ENCODE results near the gene RNF14.

RNF14 gene

DNA sequence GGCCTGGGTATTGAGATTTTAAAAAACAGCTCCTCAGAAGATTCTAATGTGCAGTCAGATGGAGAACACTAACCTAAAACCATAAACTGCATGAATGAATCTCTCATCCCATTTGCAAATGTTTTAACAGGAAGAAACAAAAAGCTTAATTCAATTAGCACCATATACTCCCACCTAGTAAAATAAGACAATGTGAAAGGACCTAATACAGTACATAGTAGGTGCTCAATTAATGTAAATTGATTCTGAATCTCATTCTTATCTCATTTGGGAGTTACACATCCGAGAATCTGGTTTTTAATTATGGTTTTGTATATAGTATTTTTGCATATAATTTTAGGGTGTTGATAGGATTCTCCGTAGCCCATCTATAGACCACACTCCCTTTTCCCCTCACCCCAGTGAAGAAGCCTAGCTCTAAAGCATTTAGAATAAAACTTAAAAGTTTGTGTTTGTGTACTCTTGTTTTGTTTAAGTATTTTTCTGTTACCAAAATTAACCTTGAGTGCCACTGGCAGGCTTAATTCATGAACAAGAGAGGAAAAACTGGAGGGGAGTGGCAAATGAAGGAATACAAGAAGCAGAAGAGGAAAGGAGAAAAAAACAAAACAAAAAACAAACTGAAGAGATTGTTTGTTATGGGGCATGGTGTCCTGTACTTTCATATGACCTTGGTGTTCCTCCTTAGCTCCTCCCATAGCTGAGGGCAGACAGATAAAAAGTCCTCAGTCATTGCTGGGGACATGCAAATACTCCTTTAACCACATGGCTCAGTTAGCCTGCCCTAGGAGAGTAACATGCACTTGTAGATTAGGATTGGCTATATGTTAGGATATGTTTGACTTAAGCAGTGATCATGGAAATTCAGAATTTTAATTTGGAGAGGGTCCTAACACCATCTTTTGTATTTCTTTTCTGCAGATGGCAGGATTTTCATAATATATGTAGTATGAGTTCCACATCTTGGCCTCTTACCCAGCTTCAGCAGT lies 1.2 kb downstream of the RNF14 start:
- ChIA-PET POLR2A (interaction anchor here (0.7 to 1.4 kb wide), 2 partner anchors 47 kb away, joined by 3 to 15 read pairs; partner anchors contain the start of gene DELE1), CTCF (interaction anchor here (0.9 to 6.9 kb wide), 33 partner anchors 8 to 743 kb away, joined by 3 to 145 read pairs (median 6); partner anchors contain the start of genes DELE1, DIAPH1, GNPDA1 and PCDH12)
- TF ChIP-seq, protein P1, sequence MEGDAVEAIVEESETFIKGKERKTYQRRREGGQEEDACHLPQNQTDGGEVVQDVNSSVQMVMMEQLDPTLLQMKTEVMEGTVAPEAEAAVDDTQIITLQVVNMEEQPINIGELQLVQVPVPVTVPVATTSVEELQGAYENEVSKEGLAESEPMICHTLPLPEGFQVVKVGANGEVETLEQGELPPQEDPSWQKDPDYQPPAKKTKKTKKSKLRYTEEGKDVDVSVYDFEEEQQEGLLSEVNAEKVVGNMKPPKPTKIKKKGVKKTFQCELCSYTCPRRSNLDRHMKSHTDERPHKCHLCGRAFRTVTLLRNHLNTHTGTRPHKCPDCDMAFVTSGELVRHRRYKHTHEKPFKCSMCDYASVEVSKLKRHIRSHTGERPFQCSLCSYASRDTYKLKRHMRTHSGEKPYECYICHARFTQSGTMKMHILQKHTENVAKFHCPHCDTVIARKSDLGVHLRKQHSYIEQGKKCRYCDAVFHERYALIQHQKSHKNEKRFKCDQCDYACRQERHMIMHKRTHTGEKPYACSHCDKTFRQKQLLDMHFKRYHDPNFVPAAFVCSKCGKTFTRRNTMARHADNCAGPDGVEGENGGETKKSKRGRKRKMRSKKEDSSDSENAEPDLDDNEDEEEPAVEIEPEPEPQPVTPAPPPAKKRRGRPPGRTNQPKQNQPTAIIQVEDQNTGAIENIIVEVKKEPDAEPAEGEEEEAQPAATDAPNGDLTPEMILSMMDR (IDR thresholded peaks at IDR 0.05; ENCODE audit: control extremely low read depth, extremely low read depth, low read depth, missing control alignments) = no peak
- peak; percentile 78 for DNase-seq (ENCODE audit: extremely low spot score)

DNA sequence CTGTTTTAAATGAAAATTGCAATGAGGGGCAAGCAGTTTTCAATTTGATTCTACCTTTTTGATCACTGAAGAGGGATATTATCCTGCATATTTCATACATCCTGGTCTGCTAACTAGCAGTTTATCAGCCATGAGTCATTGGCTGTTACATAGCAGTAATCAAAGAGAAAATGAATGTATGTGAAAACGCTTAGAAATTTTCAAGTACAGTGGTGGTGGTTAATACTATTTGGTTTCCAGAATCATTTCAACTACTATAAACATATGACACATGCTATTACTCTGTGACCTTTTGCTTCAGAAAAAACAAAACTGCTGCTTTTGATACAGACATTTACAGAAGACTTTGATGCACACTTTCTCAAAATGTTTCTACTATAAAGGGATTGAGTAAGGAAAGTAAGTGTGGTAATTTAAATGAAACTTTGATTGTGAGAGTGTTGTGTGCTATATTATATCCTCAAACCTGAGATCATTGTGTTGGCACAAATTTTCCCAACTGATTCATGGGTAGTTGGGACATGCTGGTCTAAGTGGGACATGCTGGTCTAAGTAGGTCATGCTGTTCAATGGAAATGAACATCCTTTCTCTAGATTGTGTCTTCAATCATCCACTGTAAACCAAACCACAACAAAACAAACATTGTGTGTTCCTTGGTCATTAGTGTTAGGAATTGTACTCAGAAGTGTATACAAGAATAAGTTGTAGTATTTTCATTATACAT lies 5.1 kb downstream of the RNF14 start:
- POLR2A ChIA-PET = no interaction called here
- no peak for DNase-seq (ENCODE audit: extremely low spot score)
- CTCF ChIA-PET = interaction anchor here (6.9 kb wide), 1 partner anchor 17 kb away, joined by 145 read pairs; the partner anchor contains the start of gene PCDH12
- TF ChIP-seq, protein P1 (IDR thresholded peaks at IDR 0.05; ENCODE audit: control extremely low read depth, extremely low read depth, low read depth, missing control alignments) = no peak

DNA sequence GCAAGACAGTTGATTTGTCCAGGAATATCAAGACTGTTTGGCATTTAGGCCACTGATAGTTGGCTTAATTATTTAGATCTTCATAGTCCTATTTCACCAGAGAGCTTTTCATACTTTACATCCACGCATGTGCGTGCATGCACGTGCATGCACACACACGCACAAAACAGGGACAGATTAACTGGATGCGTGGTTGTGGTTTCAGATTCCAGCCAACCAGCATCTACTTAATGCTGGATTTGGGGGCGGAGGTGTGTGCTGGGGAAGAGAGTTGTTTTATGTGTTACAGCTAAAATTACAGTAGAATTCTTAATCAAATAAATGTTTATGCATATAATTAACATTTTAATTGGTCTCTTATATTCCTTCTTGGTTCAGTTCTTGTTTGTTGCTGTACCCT lies 7.3 kb downstream of the RNF14 start:
- POLR2A ChIA-PET = no interaction called here
- CTCF ChIA-PET = interaction anchor here (1.4 to 5.3 kb wide), 6 partner anchors 10 to 49 kb away, joined by 3 to 39 read pairs (median 20); partner anchors contain the start of gene GNPDA1
- TF ChIP-seq, protein P1 (IDR thresholded peaks at IDR 0.05; ENCODE audit: control extremely low read depth, extremely low read depth, low read depth, missing control alignments) = no peak
- no peak for DNase-seq (ENCODE audit: extremely low spot score)

DNA sequence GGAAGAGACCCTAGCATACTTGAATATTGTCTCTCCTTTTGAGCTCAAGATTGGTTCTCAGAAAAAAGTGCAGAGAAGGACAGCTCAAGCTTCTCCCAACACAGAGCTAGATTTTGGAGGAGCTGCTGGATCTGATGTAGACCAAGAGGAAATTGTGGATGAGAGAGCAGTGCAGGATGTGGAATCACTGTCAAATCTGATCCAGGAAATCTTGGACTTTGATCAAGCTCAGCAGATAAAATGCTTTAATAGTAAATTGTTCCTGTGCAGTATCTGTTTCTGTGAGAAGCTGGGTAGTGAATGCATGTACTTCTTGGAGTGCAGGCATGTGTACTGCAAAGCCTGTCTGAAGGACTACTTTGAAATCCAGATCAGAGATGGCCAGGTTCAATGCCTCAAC lies 9.5 kb downstream of the RNF14 start:
- POLR2A ChIA-PET = no interaction called here
- DNase-seq (ENCODE audit: extremely low spot score) = no peak
- CTCF ChIA-PET = interaction anchor here (1.2 to 5.3 kb wide), 7 partner anchors 7 to 314 kb away, joined by 4 to 39 read pairs (median 29); partner anchors contain the start of genes GNPDA1 and RNF14
- TF ChIP-seq, protein P1 (IDR thresholded peaks at IDR 0.05; ENCODE audit: control extremely low read depth, extremely low read depth, low read depth, missing control alignments) = no peak

DNA sequence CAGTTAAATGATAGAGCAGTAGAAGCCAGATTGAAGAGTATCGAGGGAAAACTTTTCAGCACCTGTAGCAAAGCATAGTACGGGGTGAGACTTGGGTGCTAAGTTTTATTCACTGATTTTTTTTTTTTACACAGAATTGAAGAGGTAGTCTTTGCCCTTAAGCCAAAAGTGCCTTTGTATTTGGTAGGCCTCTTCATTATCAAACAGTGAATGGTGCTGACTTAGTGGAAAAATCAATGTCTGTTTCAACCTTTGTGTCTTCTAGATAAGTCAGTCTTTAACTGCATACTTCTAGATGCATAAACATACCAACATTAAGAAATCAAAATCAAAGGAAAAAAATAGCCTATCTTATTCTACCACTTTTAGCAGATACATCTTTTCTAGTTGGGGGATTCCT lies 13.7 kb downstream of the RNF14 start:
- TF ChIP-seq, protein P1 (IDR thresholded peaks at IDR 0.05; ENCODE audit: control extremely low read depth, extremely low read depth, low read depth, missing control alignments) = no peak
- ChIA-PET POLR2A (no interaction called here), CTCF (no interaction called here)
- DNase-seq (ENCODE audit: extremely low spot score) = no peak

DNA sequence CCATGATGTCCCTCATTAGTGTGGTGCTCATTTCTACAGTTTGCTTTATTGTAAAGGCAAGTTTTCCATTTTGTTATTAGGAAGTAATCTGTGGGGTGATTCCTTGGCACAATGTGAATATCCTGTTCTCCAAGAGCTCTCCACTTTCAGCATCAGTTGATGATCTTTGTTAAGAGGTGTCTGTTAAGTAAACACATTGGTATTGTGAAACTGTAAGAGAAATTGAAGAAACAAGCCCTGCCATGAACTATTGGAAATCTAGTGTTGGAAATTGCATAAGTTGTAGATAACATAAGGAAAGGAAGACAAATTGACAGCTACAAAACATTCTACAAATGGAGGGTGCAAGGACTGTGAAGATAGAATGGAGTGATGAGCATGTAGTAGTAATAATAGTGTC lies 17.2 kb downstream of the RNF14 start:
- ChIA-PET CTCF (interaction anchor here (0.8 to 2.9 kb wide), 6 partner anchors 9 to 321 kb away, joined by 3 to 12 read pairs (median 5); partner anchors contain the start of gene RNF14), POLR2A (interaction anchor here (0.6 kb wide), 1 partner anchor 10 kb away, joined by 3 read pairs; no protein-coding TSS in a partner anchor)
- DNase-seq (ENCODE audit: extremely low spot score) = no peak
- TF ChIP-seq, protein P1 (IDR thresholded peaks at IDR 0.05; ENCODE audit: control extremely low read depth, extremely low read depth, low read depth, missing control alignments) = no peak
